PC-3 (cell line): ENCODE data around the gene MYH7B. TPM values are rescaled to one million over a fixed set of nuclear protein-coding genes. Genes with fewer than 3 reads are reported as not detected.

Experiments used
- ATAC-seq: fragments of 200-7000 bp; cut with Tn5 transposase; 2 replicates; pipeline ENCODE4 v1.9.1; 2020; ENCODE audit warnings: mild to moderate bottlenecking, moderate library complexity
- BruUV-seq: library from RNA; stranded (reverse); fragments of 400-500 nt; replicated peaks from 2 replicates; lab custom pipeline; 2021; lab: Mats Ljungman, UMichigan
- CTCF ChIA-PET: fragments of 300-600 bp; sonication (Branson Sonifier 250); formaldehyde crosslinking; loops from one replicate; lab custom pipeline; 2022; ENCODE audit warnings: antibody characterized with exemption; lab: Charles Lee
- POLR2A ChIA-PET: fragments of 300-600 bp; sonication (Branson Sonifier 250); formaldehyde crosslinking; loops from one replicate; lab custom pipeline; 2022; ENCODE audit warnings: antibody characterized with exemption; ENCODE audit not compliant: unreplicated experiment; lab: Charles Lee
- DNase-seq: peaks from one replicate; pipeline ENCODE4 v3.0.0-alpha.2; 2015
- H2AFZ ChIP-seq: fragments of 300-600 bp; sonication (generic); 2 replicates; pipeline ENCODE4 v1.6.0; 2016; ENCODE audit warnings: antibody characterized with exemption, low read length
- H3F3A ChIP-seq: fragments of 300-600 bp; sonication (generic); one replicate; pipeline ENCODE4 v1.6.0; 2017; ENCODE audit warnings: antibody characterized with exemption, low read length, control low read depth, mild to moderate bottlenecking; ENCODE audit not compliant: unreplicated experiment
- H3K27ac ChIP-seq: fragments of 300-600 bp; sonication (generic); 2 replicates; pipeline ENCODE4 v1.5.1; 2016; ENCODE audit warnings: mild to moderate bottlenecking, low read length
- H3K27me3 ChIP-seq: fragments of 300-600 bp; sonication (generic); 2 replicates; pipeline ENCODE4 v1.6.1; 2016; ENCODE audit warnings: low read length, mixed read lengths
- H3K36me3 ChIP-seq: fragments of 300-600 bp; sonication (generic); 2 replicates; pipeline ENCODE4 v1.6.1; 2016; ENCODE audit warnings: low read depth, mixed run types, low read length, mixed read lengths
- H3K4me1 ChIP-seq: fragments of 300-600 bp; sonication (generic); 2 replicates; pipeline ENCODE4 v1.5.1; 2016; ENCODE audit warnings: low read length; ENCODE audit not compliant: insufficient read depth
- H3K4me2 ChIP-seq: fragments of 300-600 bp; sonication (generic); 2 replicates; pipeline ENCODE4 v1.6.0; 2016; ENCODE audit warnings: low read length
- H3K4me3 ChIP-seq: fragments of 300-600 bp; sonication (generic); 2 replicates; pipeline ENCODE4 v1.5.1; 2016; ENCODE audit warnings: mild to moderate bottlenecking, low read length, mixed read lengths
- H3K79me2 ChIP-seq: fragments of 300-600 bp; sonication (generic); 2 replicates; pipeline ENCODE4 v1.6.1; 2017; ENCODE audit warnings: low read length, mixed read lengths
- H3K9ac ChIP-seq: fragments of 300-600 bp; sonication (generic); 2 replicates; pipeline ENCODE4 v1.6.0; 2016; ENCODE audit warnings: mild to moderate bottlenecking, low read length
- H3K9me2 ChIP-seq: fragments of 300-600 bp; sonication (generic); replicated peaks from 2 replicates; pipeline ENCODE4 v1.6.1; 2016; ENCODE audit warnings: mixed run types, low read length, mixed read lengths
- H3K9me3 ChIP-seq: fragments of 300-600 bp; sonication (generic); 2 replicates; pipeline ENCODE4 v1.6.1; 2016; ENCODE audit warnings: low read length, mixed read lengths
- H4K20me1 ChIP-seq: fragments of 300-600 bp; sonication (generic); 2 replicates; pipeline ENCODE4 v1.6.1; 2016; ENCODE audit warnings: low read length, mixed read lengths
- EZH2 ChIP-seq: fragments of 300-600 bp; sonication (generic); IDR thresholded peaks from one replicate; pipeline ENCODE4 v1.6.1; 2017; ENCODE audit warnings: antibody characterized with exemption, mild to moderate bottlenecking, low read length; ENCODE audit not compliant: unreplicated experiment
- EZH2phosphoT487 ChIP-seq: fragments of 300-600 bp; sonication (generic); IDR thresholded peaks from 2 replicates; pipeline ENCODE4 v1.6.1; 2018; ENCODE audit warnings: mild to moderate bottlenecking, antibody characterized with exemption, low read length, borderline replicate concordance
- intact Hi-C: fragments of 100-400 bp; cut with micrococcal nuclease; formaldehyde crosslinking; loops from 2 replicates; pipeline ENCODE4 v1.9.0; 2023
- total RNA-seq: library from RNA; depleted of rRNA; stranded (reverse); fragments of >200 nt; gene quantifications from 2 replicates; pipeline ENCODE4 v1.2.3, GENCODE V29; 2014
- TF ChIP-seq, protein P1 (sequence below): fragments of 300-600 bp; sonication (generic); conservative IDR thresholded peaks from 2 replicates; pipeline ENCODE4 v1.5.1; 2017; ENCODE audit warnings: antibody characterized with exemption, low read depth, mild to moderate bottlenecking, low read length

MYH7B gene
- total RNA-seq, 1 experiment from 2014 or later, result 0.04 TPM

DNA sequence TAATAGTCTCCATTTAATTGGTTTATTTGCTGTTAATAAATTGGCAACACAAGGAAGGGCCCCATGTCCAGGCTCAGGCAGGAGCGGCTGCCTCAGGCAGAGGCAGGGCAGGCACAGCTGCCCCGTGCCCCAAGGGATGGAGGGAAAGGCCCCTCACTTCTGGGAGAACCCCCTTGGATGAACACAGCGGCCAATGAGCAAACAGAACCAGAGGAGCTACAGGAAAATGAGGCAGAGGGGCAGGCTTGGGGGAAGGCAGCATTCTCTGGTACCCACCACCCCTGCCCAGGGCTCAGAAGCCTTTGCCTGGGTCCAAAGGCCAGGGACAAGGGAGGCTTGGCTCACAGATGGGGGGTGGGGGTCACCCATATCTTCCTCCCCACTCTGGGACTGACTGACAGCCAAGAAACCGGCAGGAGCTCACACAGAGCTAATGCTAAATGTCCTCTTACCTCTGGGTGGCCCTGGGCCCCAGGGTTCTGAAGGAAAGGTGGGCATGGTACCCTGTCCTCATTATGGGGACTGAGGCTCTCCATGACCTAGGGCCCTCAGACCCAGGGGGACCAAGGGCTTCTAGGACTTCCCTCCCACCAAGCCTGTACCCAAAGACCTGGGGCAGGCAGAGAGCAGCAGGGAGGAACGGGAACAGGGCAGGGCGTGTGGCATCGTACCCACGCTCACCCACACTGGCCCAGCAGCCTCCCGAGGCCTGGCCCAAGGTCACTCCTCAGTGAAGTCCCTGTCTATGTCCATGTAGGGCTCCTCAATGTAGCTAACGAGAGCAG is 47.0 kb downstream of the MYH7B start:
- H3K9me2 ChIP-seq, result no peaks in the 10 kb centered on the region
- no peaks in the 10 kb centered on the region for H3K79me2 ChIP-seq
- H3K36me3 ChIP-seq, result peaks cover 40% of the 10 kb centered on the region
- H3K4me2 ChIP-seq, result no peak overlapping the region
- H2AFZ ChIP-seq, result no peak overlapping the region
- DNase-seq (no peak), ATAC-seq (no peak)
- H3K27ac ChIP-seq, result no peak overlapping the region
- no peak overlapping the region for H3K9ac ChIP-seq
- TF ChIP-seq EZH2 (no peak), EZH2phosphoT487 (no peak)
- H3K27me3 ChIP-seq, result no peaks in the 10 kb centered on the region
- H3K4me1 ChIP-seq, result no peaks in the 10 kb centered on the region
- no peaks in the 10 kb centered on the region for H3K9me3 ChIP-seq
- no peak overlapping the region for H3K4me3 ChIP-seq
- no TSS peak for BruUV-seq
- H3F3A ChIP-seq, result no peaks in the 10 kb centered on the region
- intact Hi-C loops, result no loop called here
- no peaks in the 10 kb centered on the region for H4K20me1 ChIP-seq
- ChIA-PET POLR2A (no interaction called here), CTCF (no interaction called here)

DNA sequence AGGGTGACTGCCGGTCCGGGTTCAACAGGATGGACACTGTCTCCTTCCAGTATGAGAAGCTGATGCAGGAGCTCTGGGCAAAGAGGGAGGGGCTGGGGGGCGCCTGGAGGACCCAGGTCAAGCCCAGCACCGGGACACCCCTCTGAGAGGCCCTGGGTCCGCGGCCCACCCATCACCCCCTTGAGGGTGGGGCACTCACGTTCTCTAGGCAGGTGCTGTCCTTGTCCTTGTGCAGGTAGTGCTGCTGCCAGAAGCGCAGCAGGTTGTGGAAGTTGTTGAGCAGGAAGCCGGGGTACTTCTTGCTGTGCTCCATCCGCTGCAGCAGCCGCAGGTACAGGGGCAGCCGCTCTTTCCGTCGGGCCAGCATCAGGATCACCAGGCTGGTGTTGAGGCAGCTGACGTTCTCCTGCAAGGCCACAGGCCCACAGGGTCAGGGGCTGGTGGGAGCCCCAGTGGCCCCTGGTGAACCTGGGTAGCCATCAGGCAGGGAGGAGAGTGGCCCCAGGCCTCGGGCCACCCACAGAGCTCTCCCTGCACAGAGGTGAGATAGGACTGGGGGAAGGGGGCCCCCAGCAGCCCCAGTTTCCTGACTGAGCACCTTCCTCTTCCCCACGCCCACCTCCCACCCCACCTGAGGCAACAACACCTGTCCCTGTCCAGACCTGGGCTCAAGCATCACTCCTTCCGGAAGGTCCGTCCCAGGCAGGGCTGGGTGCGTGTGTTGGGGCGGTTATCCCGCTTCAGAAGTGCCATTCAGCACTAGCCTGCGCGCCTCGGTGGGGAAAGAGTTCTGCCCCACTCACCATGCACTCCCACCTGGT is 47.8 kb downstream of the MYH7B start:
- Histone ChIP-seq H3F3A (no peaks in the 10 kb centered on the region), H3K4me3 (no peak overlapping the region), H3K27me3 (no peaks in the 10 kb centered on the region), H2AFZ (no peak overlapping the region), H3K4me2 (no peak overlapping the region), H3K79me2 (no peaks in the 10 kb centered on the region), H3K9me3 (no peaks in the 10 kb centered on the region), H4K20me1 (no peaks in the 10 kb centered on the region), H3K36me3 (peaks cover 48% of the 10 kb centered on the region), H3K9ac (no peak overlapping the region), H3K4me1 (no peaks in the 10 kb centered on the region), H3K27ac (no peak overlapping the region), H3K9me2 (no peaks in the 10 kb centered on the region)
- ChIA-PET POLR2A (no interaction called here), CTCF (no interaction called here)
- no peak for TF ChIP-seq EZH2phosphoT487
- TF ChIP-seq EZH2, result no peak
- TF ChIP-seq, protein P1, sequence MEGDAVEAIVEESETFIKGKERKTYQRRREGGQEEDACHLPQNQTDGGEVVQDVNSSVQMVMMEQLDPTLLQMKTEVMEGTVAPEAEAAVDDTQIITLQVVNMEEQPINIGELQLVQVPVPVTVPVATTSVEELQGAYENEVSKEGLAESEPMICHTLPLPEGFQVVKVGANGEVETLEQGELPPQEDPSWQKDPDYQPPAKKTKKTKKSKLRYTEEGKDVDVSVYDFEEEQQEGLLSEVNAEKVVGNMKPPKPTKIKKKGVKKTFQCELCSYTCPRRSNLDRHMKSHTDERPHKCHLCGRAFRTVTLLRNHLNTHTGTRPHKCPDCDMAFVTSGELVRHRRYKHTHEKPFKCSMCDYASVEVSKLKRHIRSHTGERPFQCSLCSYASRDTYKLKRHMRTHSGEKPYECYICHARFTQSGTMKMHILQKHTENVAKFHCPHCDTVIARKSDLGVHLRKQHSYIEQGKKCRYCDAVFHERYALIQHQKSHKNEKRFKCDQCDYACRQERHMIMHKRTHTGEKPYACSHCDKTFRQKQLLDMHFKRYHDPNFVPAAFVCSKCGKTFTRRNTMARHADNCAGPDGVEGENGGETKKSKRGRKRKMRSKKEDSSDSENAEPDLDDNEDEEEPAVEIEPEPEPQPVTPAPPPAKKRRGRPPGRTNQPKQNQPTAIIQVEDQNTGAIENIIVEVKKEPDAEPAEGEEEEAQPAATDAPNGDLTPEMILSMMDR, result no peak
- BruUV-seq, result no TSS peak
- intact Hi-C loops, result no loop called here
- ATAC-seq (no peak), DNase-seq (no peak)

DNA sequence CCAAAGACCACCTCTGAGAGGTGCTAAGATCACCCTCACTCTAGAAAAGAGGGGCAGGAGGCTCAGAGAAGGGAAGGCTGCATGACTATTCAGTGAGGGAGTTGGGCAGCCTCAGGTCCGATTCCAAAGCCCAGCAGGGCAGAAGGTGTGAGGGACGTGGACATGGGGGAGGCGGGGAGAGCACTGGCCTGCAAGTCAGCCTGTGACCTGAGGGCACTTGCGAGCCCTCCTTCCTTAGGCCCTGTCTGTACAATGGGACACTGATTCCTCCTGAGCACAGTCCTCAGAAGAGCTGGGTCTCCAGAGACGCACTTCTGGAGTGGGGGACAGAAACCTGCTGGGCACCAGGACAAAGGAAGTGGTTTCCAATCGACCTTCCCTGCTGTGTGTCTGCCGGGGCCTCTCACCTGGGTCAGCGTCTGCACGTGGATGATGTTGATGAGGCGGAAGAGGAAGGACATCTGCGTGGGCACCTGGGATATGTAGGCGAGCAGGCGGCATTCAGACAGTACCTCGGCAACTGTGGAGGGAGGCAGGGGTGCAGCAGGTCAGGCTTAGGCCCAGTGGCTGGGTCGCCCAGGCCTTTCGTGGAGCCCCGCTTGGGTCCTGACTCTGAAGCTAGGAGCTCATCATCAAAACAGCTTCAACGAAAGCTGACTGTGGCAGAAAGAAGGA is 48.5 kb downstream of the MYH7B start:
- Histone ChIP-seq H3K36me3 (peaks cover 55% of the 10 kb centered on the region), H2AFZ (no peak overlapping the region)

More for the DNA sequence above, 48.5 kb downstream of the MYH7B start:
- Histone ChIP-seq H4K20me1 (no peaks in the 10 kb centered on the region), H3K4me1 (no peaks in the 10 kb centered on the region), H3K9me3 (no peaks in the 10 kb centered on the region), H3K9me2 (no peaks in the 10 kb centered on the region), H3F3A (no peaks in the 10 kb centered on the region), H3K27me3 (no peaks in the 10 kb centered on the region), H3K9ac (no peak overlapping the region), H3K27ac (no peak overlapping the region), H3K4me3 (no peak overlapping the region), H3K79me2 (no peaks in the 10 kb centered on the region), H3K4me2 (no peak overlapping the region)
- no peak for DNase-seq
- intact Hi-C loops, result no loop called here
- TF ChIP-seq, protein P1, result no peak
- TF ChIP-seq EZH2 (no peak), EZH2phosphoT487 (no peak)
- no TSS peak for BruUV-seq
- ChIA-PET POLR2A (no interaction called here), CTCF (no interaction called here)
- no peak for ATAC-seq
